Testis (tissue), 2 donors: ENCODE data around the gene ZNF784.

Source experiments
- CTCF ChIP-seq, 3 experiments: fragments of 450-650 bp in 2 of 3; fragments of 200-600 bp in 1 of 3; sonication (generic) in 1 of 3; IDR thresholded peaks; one replicate each; pipeline ENCODE4 v1.5.1; 2016 to 2019; ENCODE audit warnings: antibody characterized with exemption in 3 of 3, mild to moderate bottlenecking in 2 of 3, moderate library complexity in 1 of 3
- POLR2A ChIP-seq: fragments of 450-650 bp; IDR thresholded peaks from one replicate; pipeline ENCODE4 v1.6.1; 2017; ENCODE audit warnings: antibody characterized with exemption, mild to moderate bottlenecking, moderate library complexity

GRCh38 chr19:55609326-55609725 is 15.0 kb downstream of the ZNF784 start:
- no peak for TF ChIP-seq CTCF (IDR thresholded peaks at IDR 0.05)
- no peak for TF ChIP-seq POLR2A
